Measurements from ENCODE around the gene CMPK2.

CMPK2 gene

DNA sequence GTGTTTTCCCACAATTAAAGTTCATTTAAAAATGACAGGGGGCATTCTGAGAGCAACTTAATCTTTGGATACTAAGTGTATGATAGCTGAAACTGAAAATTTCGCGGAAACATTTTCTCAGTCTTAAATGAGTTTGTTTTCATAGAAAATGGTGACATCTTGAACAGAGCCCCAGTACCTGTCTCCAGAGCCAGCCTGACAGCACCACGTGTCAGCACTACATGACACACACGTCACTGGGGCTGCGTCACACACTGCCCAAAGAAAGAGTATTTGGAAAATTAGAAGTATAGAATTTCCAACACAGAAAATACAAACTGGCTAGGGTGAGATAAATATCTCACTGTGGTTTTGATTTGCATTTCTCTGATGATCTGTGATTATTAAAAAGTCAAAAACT is 50.8 kb downstream of the CMPK2 start:
- no peak for ATAC-seq
- TF ChIP-seq RARB (CRISPR knock-in tag; IDR thresholded peaks at IDR 0.05): no peak
- TF ChIP-seq OSR1 (CRISPR knock-in tag; IDR thresholded peaks at IDR 0.05): no peak
- TF ChIP-seq ZFP30 (CRISPR knock-in tag; IDR thresholded peaks at IDR 0.05): no peak
- no peak for TF ChIP-seq TCF4 (CRISPR knock-in tag; IDR thresholded peaks at IDR 0.05; ENCODE audit: borderline replicate concordance)
- no peak for TF ChIP-seq ISL1 (CRISPR knock-in tag; IDR thresholded peaks at IDR 0.05)
- no peak for TF ChIP-seq TSHZ2 (CRISPR knock-in tag; IDR thresholded peaks at IDR 0.05)
- no peak for TF ChIP-seq PATZ1 (CRISPR knock-in tag; IDR thresholded peaks at IDR 0.05; ENCODE audit: borderline replicate concordance)
- TF ChIP-seq, protein P1, sequence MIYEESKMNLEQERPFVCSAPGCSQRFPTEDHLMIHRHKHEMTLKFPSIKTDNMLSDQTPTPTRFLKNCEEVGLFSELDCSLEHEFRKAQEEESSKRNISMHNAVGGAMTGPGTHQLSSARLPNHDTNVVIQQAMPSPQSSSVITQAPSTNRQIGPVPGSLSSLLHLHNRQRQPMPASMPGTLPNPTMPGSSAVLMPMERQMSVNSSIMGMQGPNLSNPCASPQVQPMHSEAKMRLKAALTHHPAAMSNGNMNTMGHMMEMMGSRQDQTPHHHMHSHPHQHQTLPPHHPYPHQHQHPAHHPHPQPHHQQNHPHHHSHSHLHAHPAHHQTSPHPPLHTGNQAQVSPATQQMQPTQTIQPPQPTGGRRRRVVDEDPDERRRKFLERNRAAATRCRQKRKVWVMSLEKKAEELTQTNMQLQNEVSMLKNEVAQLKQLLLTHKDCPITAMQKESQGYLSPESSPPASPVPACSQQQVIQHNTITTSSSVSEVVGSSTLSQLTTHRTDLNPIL (CRISPR knock-in tag; IDR thresholded peaks at IDR 0.05; ENCODE audit: low read depth): no peak
- no peak for TF ChIP-seq GLIS3 (CRISPR knock-in tag; IDR thresholded peaks at IDR 0.05)
- TF ChIP-seq, protein P2, sequence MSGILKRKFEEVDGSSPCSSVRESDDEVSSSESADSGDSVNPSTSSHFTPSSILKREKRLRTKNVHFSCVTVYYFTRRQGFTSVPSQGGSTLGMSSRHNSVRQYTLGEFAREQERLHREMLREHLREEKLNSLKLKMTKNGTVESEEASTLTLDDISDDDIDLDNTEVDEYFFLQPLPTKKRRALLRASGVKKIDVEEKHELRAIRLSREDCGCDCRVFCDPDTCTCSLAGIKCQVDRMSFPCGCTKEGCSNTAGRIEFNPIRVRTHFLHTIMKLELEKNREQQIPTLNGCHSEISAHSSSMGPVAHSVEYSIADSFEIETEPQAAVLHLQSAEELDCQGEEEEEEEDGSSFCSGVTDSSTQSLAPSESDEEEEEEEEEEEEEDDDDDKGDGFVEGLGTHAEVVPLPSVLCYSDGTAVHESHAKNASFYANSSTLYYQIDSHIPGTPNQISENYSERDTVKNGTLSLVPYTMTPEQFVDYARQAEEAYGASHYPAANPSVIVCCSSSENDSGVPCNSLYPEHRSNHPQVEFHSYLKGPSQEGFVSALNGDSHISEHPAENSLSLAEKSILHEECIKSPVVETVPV (CRISPR knock-in tag; IDR thresholded peaks at IDR 0.05): no peak
- TF ChIP-seq SNAI2 (CRISPR knock-in tag; IDR thresholded peaks at IDR 0.05): no peak
- TF ChIP-seq ZNF70 (CRISPR knock-in tag; IDR thresholded peaks at IDR 0.05): no peak
- no peak for TF ChIP-seq ZNF8 (CRISPR knock-in tag; IDR thresholded peaks at IDR 0.05)
- TF ChIP-seq ZC3H10 (CRISPR knock-in tag; IDR thresholded peaks at IDR 0.05): no peak
- no peak for TF ChIP-seq POU6F1 (CRISPR knock-in tag; IDR thresholded peaks at IDR 0.05; ENCODE audit: borderline replicate concordance, low read depth)
- no peak for TF ChIP-seq ZFP3 (CRISPR knock-in tag; IDR thresholded peaks at IDR 0.05)
- no peak for TF ChIP-seq BACH2 (CRISPR knock-in tag; IDR thresholded peaks at IDR 0.05; ENCODE audit: borderline replicate concordance)

GRCh38 chr2:6814312-6814711 is 51.4 kb downstream of the CMPK2 start:
- ATAC-seq: no peak
- TF ChIP-seq ZFP3 (CRISPR knock-in tag; IDR thresholded peaks at IDR 0.05) (no peak), TCF4 (CRISPR knock-in tag; IDR thresholded peaks at IDR 0.05; ENCODE audit: borderline replicate concordance) (no peak), PATZ1 (CRISPR knock-in tag; IDR thresholded peaks at IDR 0.05; ENCODE audit: borderline replicate concordance) (no peak), TOX (CRISPR knock-in tag; IDR thresholded peaks at IDR 0.05; ENCODE audit: borderline replicate concordance) (no peak), BACH2 (CRISPR knock-in tag; IDR thresholded peaks at IDR 0.05; ENCODE audit: borderline replicate concordance) (no peak), POU6F1 (CRISPR knock-in tag; IDR thresholded peaks at IDR 0.05; ENCODE audit: borderline replicate concordance, low read depth) (no peak), SNAI2 (CRISPR knock-in tag; IDR thresholded peaks at IDR 0.05) (no peak)
- TF ChIP-seq, protein P1 (CRISPR knock-in tag; IDR thresholded peaks at IDR 0.05; ENCODE audit: low read depth): no peak
